Brain microvascular endothelial cell (primary cell): ENCODE results near the gene POU4F3.
"Not testable (repeated sequence)": the region's sequence is repeated elsewhere in the genome, so short reads cannot be mapped to it uniquely, and the experiment has no call there.

Experiments
- DNase-seq: peaks from one replicate; pipeline ENCODE4 v3.0.0-alpha.2; 2020
- H3K27ac ChIP-seq: fragments of 250-450 bp; sonication (Bioruptor Pico); 2 replicates; pipeline ENCODE4 v1.5.1; 2020; ENCODE audit warnings: mild to moderate bottlenecking, moderate library complexity
- H3K27me3 ChIP-seq: fragments of 250-450 bp; sonication (Bioruptor Pico); replicated peaks from 2 replicates; pipeline ENCODE4 v1.5.1; 2020; ENCODE audit warnings: mild to moderate bottlenecking
- H3K36me3 ChIP-seq: fragments of 250-450 bp; sonication (Bioruptor Pico); replicated peaks from 2 replicates; pipeline ENCODE4 v1.5.1; 2020; ENCODE audit warnings: mild to moderate bottlenecking
- H3K4me3 ChIP-seq: 2 replicates; pipeline ENCODE4 v1.5.1; 2011; ENCODE audit warnings: low read depth, mild to moderate bottlenecking, control low read depth, low read length, moderate library complexity
- CTCF ChIP-seq: IDR thresholded peaks from 2 replicates; pipeline ENCODE4 v1.5.1; 2011; ENCODE audit warnings: low read depth, mild to moderate bottlenecking, moderate library complexity, low read length, control low read depth, inconsistent platforms; ENCODE audit errors: missing control alignments
- in situ Hi-C: cut with HindIII; loops from 2 replicates; pipeline ENCODE4 v1.10.0; 2017; ENCODE audit warnings: low sequenced_read_pairs, low pct_ligation_motif_present

POU4F3 gene

GRCh38 chr5:146338774-146339714 is at the start of gene POU4F3:
POU4F3 (plus strand) TSS chr5:146338839; CDS start chr5:146339113, 274 bp downstream.
- in situ Hi-C loops, result no loop called here
- Histone ChIP-seq H3K27me3 (peaks cover 91% of the 10 kb centered on the region), H3K4me3 (no peak within 1 kb of the TSS), H3K27ac (no peak within 1 kb of the TSS), H3K36me3 (no peaks in the 10 kb centered on the region)
- TF ChIP-seq CTCF, result no peak
- DNase-seq, result no peak

GRCh38 chr5:146290318-146290717 is 48.3 kb upstream of the POU4F3 start:
- in situ Hi-C loops, result no loop called here
- no peak overlapping the region for H3K4me3 ChIP-seq
- DNase-seq, result no peak

GRCh38 chr5:146291421-146292074 is 47.1 kb upstream of the POU4F3 start:
- H3K27ac ChIP-seq, result no peak overlapping the region
- peak; percentile 13 for DNase-seq
- in situ Hi-C loops, result no loop called here

More at GRCh38 chr5:146290318-146290717, 48.3 kb upstream of the POU4F3 start:
- TF ChIP-seq CTCF, result no peak
- Histone ChIP-seq H3K36me3 (no peaks in the 10 kb centered on the region), H3K27ac (no peak overlapping the region), H3K27me3 (no peaks in the 10 kb centered on the region)

GRCh38 chr5:146296245-146296644 is 42.4 kb upstream of the POU4F3 start:
- TF ChIP-seq CTCF, result no peak
- Histone ChIP-seq H3K27ac (no peak overlapping the region), H3K36me3 (no peaks in the 10 kb centered on the region), H3K27me3 (no peaks in the 10 kb centered on the region), H3K4me3 (no peak overlapping the region)
- in situ Hi-C loops, result no loop called here
- no peak for DNase-seq

More at GRCh38 chr5:146291421-146292074, 47.1 kb upstream of the POU4F3 start:
- H3K36me3 ChIP-seq, result no peaks in the 10 kb centered on the region
- H3K4me3 ChIP-seq, result no peak overlapping the region
- H3K27me3 ChIP-seq, result no peaks in the 10 kb centered on the region
- TF ChIP-seq CTCF, result peak; percentile 53

GRCh38 chr5:146298920-146299319 is 39.7 kb upstream of the POU4F3 start:
- in situ Hi-C loops, DNase-seq, H3K4me3 ChIP-seq, H3K27me3 ChIP-seq, H3K27ac ChIP-seq, H3K36me3 ChIP-seq: not testable (repeated sequence)

GRCh38 chr5:146301626-146302025 is 37.0 kb upstream of the POU4F3 start:
- DNase-seq, result no peak
- Histone ChIP-seq H3K27me3 (no peaks in the 10 kb centered on the region), H3K36me3 (no peaks in the 10 kb centered on the region), H3K27ac (no peak overlapping the region), H3K4me3 (no peak overlapping the region)
- in situ Hi-C loops, result no loop called here
- TF ChIP-seq CTCF, result no peak
